Rectal smooth muscle tissue (tissue), 1 donor: ENCODE measurements around the gene IFT43.

Experiments
- H3K27ac ChIP-seq: one replicate; pipeline ENCODE4 v1.7.0; 2013; ENCODE audit warnings: low read depth, low read length, inconsistent platforms
- H3K27me3 ChIP-seq: one replicate; pipeline ENCODE4 v1.7.0; 2013; ENCODE audit warnings: low read length; ENCODE audit not compliant: control insufficient read depth, insufficient read depth
- H3K36me3 ChIP-seq: one replicate; pipeline ENCODE4 v1.7.0; 2013; ENCODE audit warnings: low read length; ENCODE audit not compliant: control insufficient read depth, insufficient read depth
- H3K4me1 ChIP-seq: one replicate; pipeline ENCODE4 v1.7.0; 2013; ENCODE audit warnings: low read length; ENCODE audit not compliant: control insufficient read depth, insufficient read depth
- H3K4me3 ChIP-seq: one replicate; pipeline ENCODE4 v1.7.0; 2013; ENCODE audit warnings: low read length
- H3K9ac ChIP-seq: one replicate; pipeline ENCODE4 v1.7.0; 2013; ENCODE audit warnings: low read length

Gene IFT43

GRCh38 chr14:76133103-76133502 lies 147.5 kb downstream of the IFT43 start:
- Histone ChIP-seq H3K27ac (no peak overlapping the region), H3K36me3 (no peaks in the 10 kb centered on the region), H3K27me3 (peaks cover 7% of the 10 kb centered on the region), H3K4me3 (no peak overlapping the region), H3K4me1 (no peaks in the 10 kb centered on the region), H3K9ac (no peak overlapping the region)
